Measurements from ENCODE around the gene EPN2. TPM values are rescaled to one million over a fixed set of nuclear protein-coding genes. Genes with fewer than 3 reads are reported as not detected.

EPN2 gene
- total RNA-seq, 1 donor, result 18.1 TPM

- Histone ChIP-seq H3K27ac (ENCODE audit: low read depth, low read length) (no peak overlapping the region), H4K20me1 (ENCODE audit: insufficient read depth, low read length) (no peaks in the 10 kb centered on the region), H3K36me3 (ENCODE audit: insufficient read depth, low read length) (peaks cover 23% of the 10 kb centered on the region), H2AFZ (ENCODE audit: low read length) (no peak overlapping the region), H3K27me3 (ENCODE audit: insufficient read depth, low read length) (no peaks in the 10 kb centered on the region), H3K4me1 (ENCODE audit: insufficient read depth, low read length) (peaks cover 13% of the 10 kb centered on the region), H3K4me2 (ENCODE audit: insufficient read depth, low read length) (no peak overlapping the region), H3K4me3 (ENCODE audit: insufficient read depth, low read length) (no peak overlapping the region), H3K9me3 (ENCODE audit: low read depth, low read length) (no peaks in the 10 kb centered on the region), H3K79me2 (ENCODE audit: insufficient read depth, low read length) (no peaks in the 10 kb centered on the region)
- DNase-seq (ENCODE audit: insufficient read length, low spot score, missing footprints), result peak; percentile 95
- peak; percentile 57 for TF ChIP-seq CTCF (IDR thresholded peaks at IDR 0.05; ENCODE audit: extremely low read depth, low read depth, low read length)
Measured at GRCh38 chr17:19338031-19338990, 101.1 kb downstream of the EPN2 start.

- peaks cover 13% of the 10 kb centered on the region for H3K4me1 ChIP-seq (ENCODE audit: insufficient read depth, low read length)
- H3K4me2 ChIP-seq (ENCODE audit: insufficient read depth, low read length), result no peak overlapping the region
- no peak for TF ChIP-seq CTCF (IDR thresholded peaks at IDR 0.05; ENCODE audit: extremely low read depth, low read depth, low read length)
- DNase-seq (ENCODE audit: insufficient read length, low spot score, missing footprints), result peak; percentile 54
- H3K79me2 ChIP-seq (ENCODE audit: insufficient read depth, low read length), result no peaks in the 10 kb centered on the region
- no peak overlapping the region for H3K4me3 ChIP-seq (ENCODE audit: insufficient read depth, low read length)
- H3K9me3 ChIP-seq (ENCODE audit: low read depth, low read length), result no peaks in the 10 kb centered on the region
- peaks cover 13% of the 10 kb centered on the region for H3K36me3 ChIP-seq (ENCODE audit: insufficient read depth, low read length)
- no peaks in the 10 kb centered on the region for H3K27me3 ChIP-seq (ENCODE audit: insufficient read depth, low read length)
- no peak overlapping the region for H2AFZ ChIP-seq (ENCODE audit: low read length)
- no peak overlapping the region for H3K27ac ChIP-seq (ENCODE audit: low read depth, low read length)
- H4K20me1 ChIP-seq (ENCODE audit: insufficient read depth, low read length), result no peaks in the 10 kb centered on the region
Measured at GRCh38 chr17:19339341-19339815, 102.2 kb downstream of the EPN2 start.

GRCh38 chr17:19341211-19341631 is 104.1 kb downstream of the EPN2 start:
- TF ChIP-seq CTCF (IDR thresholded peaks at IDR 0.05; ENCODE audit: extremely low read depth, low read depth, low read length), result no peak

More at GRCh38 chr17:19341211-19341631, 104.1 kb downstream of the EPN2 start:
- H3K27ac ChIP-seq (ENCODE audit: low read depth, low read length), result no peak overlapping the region
- H3K9me3 ChIP-seq (ENCODE audit: low read depth, low read length), result no peaks in the 10 kb centered on the region
- H3K4me3 ChIP-seq (ENCODE audit: insufficient read depth, low read length), result no peak overlapping the region
- H3K4me2 ChIP-seq (ENCODE audit: insufficient read depth, low read length), result no peak overlapping the region
- DNase-seq (ENCODE audit: insufficient read length, low spot score, missing footprints), result peak; percentile 39
- no peaks in the 10 kb centered on the region for H3K27me3 ChIP-seq (ENCODE audit: insufficient read depth, low read length)
- H3K4me1 ChIP-seq (ENCODE audit: insufficient read depth, low read length), result peaks cover 21% of the 10 kb centered on the region
- H2AFZ ChIP-seq (ENCODE audit: low read length), result no peak overlapping the region
- no peaks in the 10 kb centered on the region for H4K20me1 ChIP-seq (ENCODE audit: insufficient read depth, low read length)
- H3K79me2 ChIP-seq (ENCODE audit: insufficient read depth, low read length), result no peaks in the 10 kb centered on the region
- peaks cover 4% of the 10 kb centered on the region for H3K36me3 ChIP-seq (ENCODE audit: insufficient read depth, low read length)

Measured in osteoblast (primary cell).